Measurements from ENCODE around the gene LCN1.

DNA sequence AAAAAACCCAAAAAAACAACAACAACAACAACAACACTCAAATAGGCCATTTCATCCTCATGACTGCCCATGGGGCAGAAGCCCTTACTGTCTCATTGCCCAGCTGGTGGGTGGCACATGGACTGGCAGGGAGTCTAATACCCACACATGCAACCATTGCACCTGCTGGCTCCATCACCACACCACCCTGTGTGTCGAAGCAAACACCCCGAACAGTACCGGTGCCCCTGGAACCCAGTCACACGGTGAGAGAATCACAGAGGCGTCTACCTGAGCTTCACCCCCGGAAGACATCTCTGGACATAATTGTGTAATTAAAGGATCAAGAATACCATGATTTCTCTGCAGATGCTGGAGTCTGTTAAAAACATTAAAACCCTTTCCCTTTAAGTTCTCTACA lies 46.8 kb downstream of the LCN1 start:
- TF ChIP-seq JUN (IDR thresholded peaks at IDR 0.05; ENCODE audit: borderline replicate concordance, insufficient read depth, insufficient read length, low read depth) (no peak), FOS (IDR thresholded peaks at IDR 0.05; ENCODE audit: borderline replicate concordance, insufficient read depth, low read length) (no peak), POLR2AphosphoS5 (IDR thresholded peaks at IDR 0.05; ENCODE audit: insufficient read depth, low read depth, low read length) (no peak), EZH2 (IDR thresholded peaks at IDR 0.05; ENCODE audit: borderline replicate concordance, low read depth, low read length, severe bottlenecking) (no peak), POLR2A (IDR thresholded peaks at IDR 0.05; ENCODE audit: low read depth, low read length) (no peak)
- TF ChIP-seq, protein P1, sequence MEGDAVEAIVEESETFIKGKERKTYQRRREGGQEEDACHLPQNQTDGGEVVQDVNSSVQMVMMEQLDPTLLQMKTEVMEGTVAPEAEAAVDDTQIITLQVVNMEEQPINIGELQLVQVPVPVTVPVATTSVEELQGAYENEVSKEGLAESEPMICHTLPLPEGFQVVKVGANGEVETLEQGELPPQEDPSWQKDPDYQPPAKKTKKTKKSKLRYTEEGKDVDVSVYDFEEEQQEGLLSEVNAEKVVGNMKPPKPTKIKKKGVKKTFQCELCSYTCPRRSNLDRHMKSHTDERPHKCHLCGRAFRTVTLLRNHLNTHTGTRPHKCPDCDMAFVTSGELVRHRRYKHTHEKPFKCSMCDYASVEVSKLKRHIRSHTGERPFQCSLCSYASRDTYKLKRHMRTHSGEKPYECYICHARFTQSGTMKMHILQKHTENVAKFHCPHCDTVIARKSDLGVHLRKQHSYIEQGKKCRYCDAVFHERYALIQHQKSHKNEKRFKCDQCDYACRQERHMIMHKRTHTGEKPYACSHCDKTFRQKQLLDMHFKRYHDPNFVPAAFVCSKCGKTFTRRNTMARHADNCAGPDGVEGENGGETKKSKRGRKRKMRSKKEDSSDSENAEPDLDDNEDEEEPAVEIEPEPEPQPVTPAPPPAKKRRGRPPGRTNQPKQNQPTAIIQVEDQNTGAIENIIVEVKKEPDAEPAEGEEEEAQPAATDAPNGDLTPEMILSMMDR (IDR thresholded peaks at IDR 0.05; ENCODE audit: extremely low read depth in 1 of 2, insufficient read depth in 1 of 2, low read depth in 1 of 2, low read length in 2 of 2), result no peak
